ENCODE measurements around the gene CTSL.

- TF ChIP-seq EZH2 (IDR thresholded peaks at IDR 0.05; ENCODE audit: insufficient read depth, poor library complexity, severe bottlenecking) (no peak), EZH2phosphoT487 (IDR thresholded peaks at IDR 0.05; ENCODE audit: insufficient read depth, low read depth) (no peak)
These were observed 34.6 kb downstream of the CTSL start for GRCh38 chr9:87760529-87760928.

Data from GM23248 (cell line).